Activated naive CD4-positive, alpha-beta T cell treated with anti-CD3 and anti-CD28 coated beads for 36 hours (primary cell): ENCODE results near the gene CCDC182. TPM values are rescaled to one million over a fixed set of nuclear protein-coding genes. Genes with fewer than 3 reads are reported as not detected.

Experiments used
- CTCF ChIA-PET: fragments of 350-600 bp; sonication (Branson Sonifier 250); formaldehyde crosslinking; loops from one replicate; lab custom pipeline; 2021; ENCODE audit warnings: antibody characterized with exemption; lab: Charles Lee
- DNase-seq: peaks from one replicate; pipeline ENCODE4 v3.0.0-alpha.2; 2020
- H3K27ac Mint-ChIP-seq: one replicate; pipeline ENCODE4 v1.8.0; 2021; ENCODE audit warnings: mild to moderate bottlenecking, mixed read lengths
- H3K27me3 Mint-ChIP-seq: one replicate; pipeline ENCODE4 v1.8.0; 2021; ENCODE audit warnings: low read depth, mixed read lengths
- H3K36me3 Mint-ChIP-seq: one replicate; pipeline ENCODE4 v1.8.0; 2021; ENCODE audit warnings: low read depth, mixed read lengths
- H3K4me1 Mint-ChIP-seq: one replicate; pipeline ENCODE4 v1.8.0; 2021; ENCODE audit warnings: low read depth, mixed read lengths
- H3K4me3 Mint-ChIP-seq: one replicate; pipeline ENCODE4 v1.8.0; 2021; ENCODE audit warnings: mild to moderate bottlenecking, moderate library complexity, mixed read lengths
- H3K9me3 Mint-ChIP-seq: one replicate; pipeline ENCODE4 v1.8.0; 2021; ENCODE audit warnings: mixed read lengths
- intact Hi-C: fragments of 100-400 bp; cut with micrococcal nuclease; formaldehyde crosslinking; loops from one replicate; pipeline ENCODE4 v1.15.1; 2023
- total RNA-seq, 2 experiments: library from RNA; stranded (reverse); gene quantifications; one replicate each; pipeline ENCODE4 v1.2.3, GENCODE V29; 2021

The CCDC182 gene
- total RNA-seq, 2 experiments from 2014 or later = not detected

DNA sequence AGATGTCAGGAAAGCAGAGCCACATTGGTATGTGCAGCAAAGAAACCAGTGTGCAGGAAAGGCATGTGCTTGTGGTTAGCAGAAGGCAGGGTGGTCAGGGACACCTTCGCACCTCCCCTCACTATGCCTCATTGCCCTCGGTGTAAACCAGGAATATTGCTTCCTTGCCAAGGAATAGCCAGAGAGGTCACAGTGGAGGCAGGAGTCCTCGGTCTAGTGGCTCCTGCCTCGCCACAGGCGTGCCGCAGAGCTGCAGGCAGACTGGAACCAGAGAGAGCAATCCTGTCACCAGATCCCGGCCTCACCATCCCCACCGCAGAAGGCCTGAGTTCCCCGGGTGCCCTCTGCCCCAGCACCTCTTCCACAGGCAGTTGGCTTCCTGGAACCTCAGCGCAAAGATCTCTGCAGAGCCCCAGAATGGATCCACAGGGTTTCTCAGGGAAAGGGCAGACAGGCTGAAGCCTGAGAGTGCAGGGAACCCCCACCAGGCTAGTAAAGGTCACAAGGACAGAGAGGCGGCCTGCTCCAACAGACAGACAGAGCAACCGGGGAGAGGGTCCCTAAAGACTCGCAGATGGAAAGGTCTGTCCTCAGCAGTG, 21.6 kb downstream of the CCDC182 start:
- no peaks in the 10 kb centered on the region for H3K27me3 Mint-ChIP-seq
- CTCF ChIA-PET = no interaction called here

DNA sequence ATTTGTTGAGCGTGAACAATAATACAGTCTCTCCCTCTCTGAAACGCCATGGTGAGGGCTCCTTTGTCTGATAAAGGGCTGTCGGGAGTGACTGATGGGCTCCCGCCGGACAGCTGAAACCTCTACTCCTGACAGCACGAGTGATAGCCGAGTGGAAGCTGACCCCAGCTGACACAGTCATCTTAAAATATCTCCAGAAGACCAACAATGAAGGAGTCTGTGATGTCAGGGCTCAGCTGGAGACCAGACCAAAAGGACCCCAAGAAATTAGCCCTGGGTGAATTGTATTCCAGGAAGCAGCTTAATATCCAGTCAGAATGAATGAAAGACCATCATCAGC, 22.4 kb downstream of the CCDC182 start:
- CTCF ChIA-PET = no interaction called here
- intact Hi-C loops = no loop called here
- no peaks in the 10 kb centered on the region for H3K36me3 Mint-ChIP-seq
- H3K27ac Mint-ChIP-seq = no peak overlapping the region
- H3K9me3 Mint-ChIP-seq = no peaks in the 10 kb centered on the region
- peaks cover under 1% of the 10 kb centered on the region for H3K27me3 Mint-ChIP-seq
- no peak overlapping the region for H3K4me3 Mint-ChIP-seq
- H3K4me1 Mint-ChIP-seq = no peaks in the 10 kb centered on the region
- DNase-seq = no peak

More for the DNA sequence above, 21.6 kb downstream of the CCDC182 start:
- no peaks in the 10 kb centered on the region for H3K4me1 Mint-ChIP-seq
- DNase-seq = no peak
- intact Hi-C loops = no loop called here
- no peaks in the 10 kb centered on the region for H3K36me3 Mint-ChIP-seq
- H3K4me3 Mint-ChIP-seq = no peak overlapping the region
- H3K27ac Mint-ChIP-seq = no peak overlapping the region
- H3K9me3 Mint-ChIP-seq = no peaks in the 10 kb centered on the region

- DNase-seq = no peak
- no peaks in the 10 kb centered on the region for H3K4me1 Mint-ChIP-seq
- no peaks in the 10 kb centered on the region for H3K36me3 Mint-ChIP-seq
- H3K27me3 Mint-ChIP-seq = peaks cover 5% of the 10 kb centered on the region
- H3K9me3 Mint-ChIP-seq = no peaks in the 10 kb centered on the region
- H3K27ac Mint-ChIP-seq = no peak overlapping the region
- intact Hi-C loops = no loop called here
- no peak overlapping the region for H3K4me3 Mint-ChIP-seq
- CTCF ChIA-PET = no interaction called here
Measured at GRCh38 chr17:57721967-57722703, 23.0 kb downstream of the CCDC182 start.

DNA sequence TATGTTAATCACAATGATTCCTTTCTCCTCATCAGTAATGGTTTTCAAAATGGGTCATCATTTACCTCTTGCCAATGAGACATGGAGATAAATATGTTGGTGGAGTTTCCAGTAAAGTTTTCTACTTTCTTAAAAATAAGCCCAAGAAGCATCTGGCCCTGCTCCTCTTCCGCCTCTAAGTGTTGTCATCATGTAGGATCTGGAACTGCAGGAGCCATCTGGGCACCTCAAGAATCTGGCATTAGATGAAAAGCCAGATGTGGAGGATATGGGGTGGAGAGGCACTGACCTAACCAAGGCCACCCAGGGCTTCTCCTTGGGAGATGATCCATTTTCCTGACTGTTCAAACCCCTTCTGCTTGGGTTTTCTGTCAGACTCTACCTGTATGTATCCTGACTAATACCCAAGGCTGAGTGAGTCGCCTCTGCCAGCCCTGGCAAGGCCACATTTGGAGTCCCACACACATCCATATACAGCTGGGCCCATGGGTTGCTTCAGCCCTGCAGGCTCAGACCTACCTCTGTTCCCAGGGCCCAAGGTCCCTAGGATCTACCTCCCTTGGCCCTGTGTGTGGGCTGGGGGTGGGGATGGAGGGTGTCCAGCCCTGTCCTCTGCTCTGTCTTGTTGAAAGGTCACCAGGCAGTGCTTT, 24.6 kb downstream of the CCDC182 start:
- no peaks in the 10 kb centered on the region for H3K9me3 Mint-ChIP-seq
- intact Hi-C loops = no loop called here
- H3K27ac Mint-ChIP-seq = no peak overlapping the region
- no peaks in the 10 kb centered on the region for H3K4me1 Mint-ChIP-seq
- no peaks in the 10 kb centered on the region for H3K36me3 Mint-ChIP-seq
- CTCF ChIA-PET = no interaction called here
- H3K4me3 Mint-ChIP-seq = no peak overlapping the region
- H3K27me3 Mint-ChIP-seq = peaks cover 10% of the 10 kb centered on the region
- DNase-seq = no peak

DNA sequence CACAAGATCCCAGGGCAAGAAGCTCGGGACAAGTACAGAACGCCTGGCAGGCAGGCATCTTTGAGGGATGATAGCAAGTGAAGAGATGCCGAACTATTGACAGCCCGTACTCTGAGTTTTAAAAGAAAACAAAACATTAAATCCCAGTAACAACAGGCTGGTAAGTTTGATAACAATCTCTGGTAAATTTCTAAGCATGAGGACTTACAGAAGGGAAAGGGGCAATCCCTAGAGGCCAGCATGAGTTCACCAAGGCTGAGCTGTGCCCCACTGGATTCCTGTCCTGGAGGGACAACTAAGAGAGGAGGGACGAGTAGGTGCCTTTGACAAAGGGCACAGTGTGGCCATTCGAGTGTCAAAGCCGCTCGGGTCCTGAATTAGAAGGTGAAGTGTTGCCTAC, 26.2 kb downstream of the CCDC182 start:
- peaks cover 16% of the 10 kb centered on the region for H3K27me3 Mint-ChIP-seq
- H3K4me1 Mint-ChIP-seq = no peaks in the 10 kb centered on the region
- CTCF ChIA-PET = no interaction called here
- H3K36me3 Mint-ChIP-seq = no peaks in the 10 kb centered on the region
- intact Hi-C loops = no loop called here
- H3K9me3 Mint-ChIP-seq = no peaks in the 10 kb centered on the region
- DNase-seq = no peak
- H3K4me3 Mint-ChIP-seq = no peak overlapping the region
- H3K27ac Mint-ChIP-seq = no peak overlapping the region

- CTCF ChIA-PET = no interaction called here
- intact Hi-C loops = no loop called here
- no peaks in the 10 kb centered on the region for H3K36me3 Mint-ChIP-seq
- peaks cover 22% of the 10 kb centered on the region for H3K27me3 Mint-ChIP-seq
- H3K4me3 Mint-ChIP-seq = no peak overlapping the region
- no peak overlapping the region for H3K27ac Mint-ChIP-seq
- no peaks in the 10 kb centered on the region for H3K9me3 Mint-ChIP-seq
- no peak for DNase-seq
- H3K4me1 Mint-ChIP-seq = no peaks in the 10 kb centered on the region
Measured at GRCh38 chr17:57715981-57716380, 29.1 kb downstream of the CCDC182 start.

DNA sequence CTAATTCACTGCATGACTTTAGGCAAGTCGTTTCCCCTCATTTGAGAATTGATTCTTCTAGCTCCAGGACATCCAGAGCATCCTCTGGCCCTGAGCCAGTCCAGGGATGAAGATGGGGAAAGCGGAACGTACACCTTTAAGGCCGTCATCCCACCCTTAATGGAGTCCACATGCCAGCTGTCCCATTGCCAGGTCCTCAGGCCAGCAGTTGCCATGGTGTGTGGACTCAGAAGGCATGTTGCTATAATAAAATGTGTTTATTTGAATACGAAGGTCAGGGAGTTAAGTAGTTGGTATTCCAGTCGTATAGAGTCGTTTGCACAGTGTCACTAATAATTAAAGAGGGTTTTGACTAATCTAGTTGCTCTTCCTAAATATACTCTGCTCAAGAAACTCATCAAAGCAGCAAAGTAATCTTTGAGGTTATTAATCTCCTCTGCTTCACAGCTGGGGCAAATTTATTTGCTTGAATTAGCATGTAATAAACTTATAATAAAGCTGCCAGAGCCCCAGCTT, 30.4 kb downstream of the CCDC182 start:
- no peaks in the 10 kb centered on the region for H3K9me3 Mint-ChIP-seq
- H3K27ac Mint-ChIP-seq = no peak overlapping the region
- CTCF ChIA-PET = interaction anchor here (0.9 kb wide), 1 partner anchor 69 kb away, joined by 3 read pairs; no protein-coding TSS in a partner anchor
- no peak for DNase-seq
- no peak overlapping the region for H3K4me3 Mint-ChIP-seq
- H3K36me3 Mint-ChIP-seq = no peaks in the 10 kb centered on the region
- intact Hi-C loops = no loop called here
- peaks cover 22% of the 10 kb centered on the region for H3K27me3 Mint-ChIP-seq
- H3K4me1 Mint-ChIP-seq = no peaks in the 10 kb centered on the region

DNA sequence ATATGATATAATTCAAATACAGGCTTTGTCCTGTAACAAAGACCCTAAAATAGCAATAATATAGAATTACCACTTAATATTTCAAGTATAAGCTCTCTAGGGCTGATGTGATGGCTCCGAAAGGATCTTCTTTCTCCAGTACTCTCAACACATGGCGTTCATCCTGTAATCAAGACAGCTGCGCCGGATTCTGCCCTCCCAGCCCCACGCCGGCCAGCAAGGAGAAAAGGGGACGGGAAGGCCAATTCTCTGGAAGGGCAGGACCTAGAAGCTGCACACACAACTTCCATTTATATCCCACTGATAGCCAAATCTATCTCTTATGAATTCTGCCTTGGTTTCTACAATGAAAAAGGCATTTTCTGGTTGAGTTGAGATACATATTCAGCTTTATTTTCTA, 32.0 kb downstream of the CCDC182 start:
- intact Hi-C loops = no loop called here
- no peaks in the 10 kb centered on the region for H3K4me1 Mint-ChIP-seq
- no peak overlapping the region for H3K27ac Mint-ChIP-seq
- CTCF ChIA-PET = no interaction called here
- no peak overlapping the region for H3K4me3 Mint-ChIP-seq
- H3K9me3 Mint-ChIP-seq = no peaks in the 10 kb centered on the region
- peaks cover 22% of the 10 kb centered on the region for H3K27me3 Mint-ChIP-seq
- DNase-seq = no peak
- H3K36me3 Mint-ChIP-seq = no peaks in the 10 kb centered on the region

DNA sequence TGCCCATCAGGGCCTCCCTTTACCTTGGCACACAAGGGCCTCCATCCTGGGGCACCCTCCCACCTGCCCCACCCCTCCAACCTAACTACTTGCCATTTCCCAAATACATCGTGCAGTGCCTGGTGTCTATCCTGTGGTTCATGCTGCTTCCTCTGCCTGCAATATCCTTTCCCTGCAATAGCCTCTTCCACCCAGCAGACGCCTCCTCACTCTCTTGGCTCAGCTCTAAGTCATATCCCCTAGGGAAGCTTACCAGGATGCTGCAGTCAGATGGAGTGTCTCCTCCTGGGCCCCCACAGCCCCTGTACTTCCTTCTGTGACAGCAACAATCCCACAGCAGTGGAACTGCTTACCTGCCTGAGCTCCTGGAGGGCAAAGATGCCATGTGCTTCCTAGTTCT, 36.7 kb downstream of the CCDC182 start:
- H3K27me3 Mint-ChIP-seq = peaks cover 3% of the 10 kb centered on the region
- CTCF ChIA-PET = interaction anchor here (0.6 kb wide), 1 partner anchor 17 kb away, joined by 3 read pairs; no protein-coding TSS in a partner anchor
- no peak overlapping the region for H3K27ac Mint-ChIP-seq
- DNase-seq = no peak
- no peaks in the 10 kb centered on the region for H3K4me1 Mint-ChIP-seq
- no peaks in the 10 kb centered on the region for H3K36me3 Mint-ChIP-seq
- no peak overlapping the region for H3K4me3 Mint-ChIP-seq
- intact Hi-C loops = no loop called here
- H3K9me3 Mint-ChIP-seq = no peaks in the 10 kb centered on the region

DNA sequence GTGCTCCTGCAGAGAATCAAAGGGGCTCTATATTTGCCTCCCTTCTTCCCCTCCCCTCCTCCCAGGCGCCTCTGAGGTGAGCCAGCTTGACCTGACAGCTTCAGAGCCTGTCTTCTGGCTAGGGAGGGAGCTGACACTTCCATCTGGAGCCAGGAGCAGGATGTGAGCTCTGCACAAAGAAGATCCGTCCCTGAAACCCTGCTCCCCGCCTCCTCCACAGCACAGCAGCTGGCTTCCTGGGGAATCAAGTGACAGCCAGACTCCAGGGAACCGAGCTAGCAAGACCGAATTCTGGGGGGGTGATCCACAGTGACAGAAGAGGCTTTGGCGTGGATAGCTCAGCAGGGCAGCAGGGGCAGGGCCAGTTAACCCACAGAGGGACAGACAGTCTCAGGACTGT, 37.2 kb downstream of the CCDC182 start:
- Mint-ChIP-seq H3K9me3 (no peaks in the 10 kb centered on the region), H3K27me3 (peaks cover 3% of the 10 kb centered on the region), H3K36me3 (no peaks in the 10 kb centered on the region), H3K4me3 (no peak overlapping the region), H3K27ac (no peak overlapping the region), H3K4me1 (no peaks in the 10 kb centered on the region)
- intact Hi-C loops = no loop called here
- CTCF ChIA-PET = interaction anchor here (0.6 kb wide), 1 partner anchor 17 kb away, joined by 3 read pairs; no protein-coding TSS in a partner anchor
- DNase-seq = no peak

DNA sequence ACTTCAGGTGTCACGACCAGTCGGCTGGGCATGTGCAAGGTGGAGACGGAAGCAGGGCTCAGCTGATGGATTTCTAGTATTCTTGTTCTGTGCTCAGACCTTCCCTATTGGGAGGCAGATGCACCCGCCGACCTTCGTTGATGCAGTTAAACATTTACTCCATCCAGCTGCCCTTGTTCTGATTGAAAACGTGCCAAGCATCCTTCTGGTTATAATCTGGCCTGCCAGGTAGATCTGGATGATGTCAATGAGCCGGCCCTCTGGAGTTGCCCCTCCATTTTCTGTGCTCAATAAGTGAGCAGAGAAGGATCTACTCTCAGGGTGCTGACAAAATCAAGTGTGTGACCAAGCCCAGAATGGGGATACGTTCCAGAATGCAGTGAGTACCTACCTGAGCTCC, 38.3 kb downstream of the CCDC182 start:
- Mint-ChIP-seq H3K27ac (no peak overlapping the region), H3K27me3 (peaks cover 3% of the 10 kb centered on the region)

DNA sequence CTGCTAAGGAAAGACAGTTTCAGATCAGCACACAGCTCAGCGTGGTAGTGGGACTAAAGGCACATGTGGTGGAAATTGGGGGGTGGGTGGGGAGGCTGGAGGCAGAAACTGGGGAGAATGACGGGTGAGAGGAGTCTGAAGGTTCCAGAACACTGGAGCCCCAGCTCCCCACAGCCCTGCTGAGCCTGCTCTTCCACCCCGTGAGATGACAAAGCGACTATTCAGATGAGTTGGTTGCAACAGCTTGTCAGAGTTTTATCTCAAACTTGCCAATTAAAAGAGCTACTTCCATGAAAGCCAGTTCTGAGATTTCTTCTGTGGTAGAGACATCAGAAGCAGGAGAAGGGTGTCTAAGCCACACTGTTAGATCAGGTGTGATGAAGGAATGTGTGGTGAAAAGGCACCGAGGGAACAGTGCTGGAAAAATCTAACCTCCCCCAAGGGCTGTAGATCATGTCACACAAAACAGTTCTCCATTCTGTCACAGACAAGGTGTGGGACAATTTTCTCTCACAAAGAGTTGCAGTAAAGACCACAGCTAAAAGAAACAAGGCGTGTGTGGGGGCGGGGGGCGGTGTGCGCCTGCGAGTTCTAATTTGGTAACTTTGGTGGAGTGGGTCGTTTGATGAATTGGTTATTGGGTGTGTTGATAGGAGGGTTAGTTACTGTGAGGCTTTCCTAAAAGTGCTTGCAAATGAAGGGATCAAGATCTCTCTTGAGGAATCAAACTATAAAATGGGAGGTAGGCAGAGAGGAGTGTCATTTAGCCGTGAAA, 39.0 kb downstream of the CCDC182 start:
- no peak overlapping the region for H3K4me3 Mint-ChIP-seq
- H3K36me3 Mint-ChIP-seq = no peaks in the 10 kb centered on the region
- H3K9me3 Mint-ChIP-seq = no peaks in the 10 kb centered on the region
- no peak overlapping the region for H3K27ac Mint-ChIP-seq
- intact Hi-C loops = no loop called here
- peaks cover under 1% of the 10 kb centered on the region for H3K27me3 Mint-ChIP-seq
- no peaks in the 10 kb centered on the region for H3K4me1 Mint-ChIP-seq
- CTCF ChIA-PET = interaction anchor here (0.9 to 1.2 kb wide), 3 partner anchors 34 to 127 kb away, joined by 3 to 4 read pairs (median 3); no protein-coding TSS in a partner anchor
- no peak for DNase-seq

More for the DNA sequence above, 38.3 kb downstream of the CCDC182 start:
- Mint-ChIP-seq H3K36me3 (no peaks in the 10 kb centered on the region), H3K4me3 (no peak overlapping the region), H3K4me1 (no peaks in the 10 kb centered on the region), H3K9me3 (no peaks in the 10 kb centered on the region)
- intact Hi-C loops = no loop called here
- CTCF ChIA-PET = interaction anchor here (0.9 kb wide), 1 partner anchor 35 kb away, joined by 3 read pairs; no protein-coding TSS in a partner anchor
- no peak for DNase-seq
